MM.1S (cell line): ENCODE measurements around the gene CYSLTR2.

Experiments
- CTCF ChIP-seq: fragments of 300-600 bp; sonication (generic); IDR thresholded peaks from 2 replicates; pipeline ENCODE4 v1.5.1; 2016; ENCODE audit warnings: antibody characterized with exemption, low read length, mixed read lengths
- EZH2 ChIP-seq: fragments of 300-600 bp; sonication (generic); optimal IDR thresholded peaks from 2 replicates; pipeline ENCODE3; 2017; ENCODE audit warnings: low read depth, mild to moderate bottlenecking, antibody characterized with exemption, low read length, mixed read lengths

- no peak for TF ChIP-seq CTCF
- no peak for TF ChIP-seq EZH2
Measured at GRCh38 chr13:48642061-48642460, 11.7 kb upstream of the CYSLTR2 start.
